MM.1S (cell line): Measurements from ENCODE around the gene PAX7.

Experiments used
- EZH2 ChIP-seq: fragments of 300-600 bp; sonication (generic); optimal IDR thresholded peaks from 2 replicates; pipeline ENCODE3; 2017; ENCODE audit warnings: low read depth, mild to moderate bottlenecking, antibody characterized with exemption, low read length, mixed read lengths
- EZH2phosphoT487 ChIP-seq: fragments of 300-600 bp; sonication (generic); IDR thresholded peaks from 2 replicates; pipeline ENCODE4 v1.6.1; 2018; ENCODE audit warnings: antibody characterized with exemption, low read length
- TF ChIP-seq, protein P1 (sequence below): fragments of 300-600 bp; sonication (generic); IDR thresholded peaks from 2 replicates; pipeline ENCODE4 v1.5.1; 2016; ENCODE audit warnings: antibody characterized with exemption, low read length, mixed read lengths

DNA sequence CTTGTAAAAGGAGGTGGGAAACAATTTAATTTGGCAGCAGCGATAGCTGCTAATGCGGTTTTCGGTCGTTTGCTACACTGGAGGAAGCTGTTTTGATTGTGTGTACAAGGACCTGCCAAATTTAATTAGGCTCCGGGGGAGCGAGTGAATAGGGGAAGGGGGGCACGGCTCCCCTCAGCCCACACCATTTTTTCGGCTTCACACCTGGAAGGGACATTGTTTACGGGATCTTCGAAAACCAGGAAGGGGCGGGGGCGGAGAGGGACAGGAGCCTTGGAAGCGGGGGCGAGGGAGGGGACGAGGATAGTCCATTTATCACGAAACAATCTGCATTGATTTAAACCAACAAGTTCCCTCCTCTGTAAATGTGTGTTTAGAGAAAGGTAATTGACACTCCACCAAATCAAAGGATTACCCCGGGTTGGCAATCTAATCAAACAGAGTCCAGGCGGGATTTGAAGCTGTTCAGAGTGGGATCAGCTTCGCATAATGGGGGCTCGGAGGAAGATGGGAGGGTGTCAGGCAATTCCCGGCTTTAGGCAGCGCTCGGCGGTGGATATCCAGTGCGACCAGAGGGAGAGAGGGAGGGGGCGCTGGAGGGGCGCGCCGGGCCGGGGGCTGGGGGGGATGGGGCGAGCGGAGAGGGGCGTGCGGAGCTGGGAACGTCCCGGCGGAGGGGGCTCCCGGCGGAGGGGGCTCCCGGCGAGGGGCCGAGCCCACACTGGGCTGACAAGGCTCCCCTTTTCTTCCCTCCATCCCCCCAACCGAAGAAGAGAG is 9.8 kb downstream of the PAX7 start:
- TF ChIP-seq, protein P1, sequence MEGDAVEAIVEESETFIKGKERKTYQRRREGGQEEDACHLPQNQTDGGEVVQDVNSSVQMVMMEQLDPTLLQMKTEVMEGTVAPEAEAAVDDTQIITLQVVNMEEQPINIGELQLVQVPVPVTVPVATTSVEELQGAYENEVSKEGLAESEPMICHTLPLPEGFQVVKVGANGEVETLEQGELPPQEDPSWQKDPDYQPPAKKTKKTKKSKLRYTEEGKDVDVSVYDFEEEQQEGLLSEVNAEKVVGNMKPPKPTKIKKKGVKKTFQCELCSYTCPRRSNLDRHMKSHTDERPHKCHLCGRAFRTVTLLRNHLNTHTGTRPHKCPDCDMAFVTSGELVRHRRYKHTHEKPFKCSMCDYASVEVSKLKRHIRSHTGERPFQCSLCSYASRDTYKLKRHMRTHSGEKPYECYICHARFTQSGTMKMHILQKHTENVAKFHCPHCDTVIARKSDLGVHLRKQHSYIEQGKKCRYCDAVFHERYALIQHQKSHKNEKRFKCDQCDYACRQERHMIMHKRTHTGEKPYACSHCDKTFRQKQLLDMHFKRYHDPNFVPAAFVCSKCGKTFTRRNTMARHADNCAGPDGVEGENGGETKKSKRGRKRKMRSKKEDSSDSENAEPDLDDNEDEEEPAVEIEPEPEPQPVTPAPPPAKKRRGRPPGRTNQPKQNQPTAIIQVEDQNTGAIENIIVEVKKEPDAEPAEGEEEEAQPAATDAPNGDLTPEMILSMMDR: no peak
- TF ChIP-seq EZH2phosphoT487: peak; percentile 79; the same call in 1 of the 2 replicates
- peak; percentile 93 for TF ChIP-seq EZH2
